GM19239 (cell line): ENCODE data around the gene ALK.

Source experiments
- DNase-seq: peaks from one replicate; pipeline ENCODE4 v3.0.0; 2011; ENCODE audit warnings: low spot score; ENCODE audit not compliant: insufficient read length
- FAIRE-seq: peaks from 2 replicates; lab custom pipeline; 2011; peaks lifted over from hg19 to GRCh38; lab: Jason Lieb, UNC

Gene ALK

GRCh38 chr2:29628108-29628745, 293.2 kb downstream of the ALK start:
- no peak for FAIRE-seq

GRCh38 chr2:29627279-29627711, 294.1 kb downstream of the ALK start:
- DNase-seq (no peak), FAIRE-seq (no peak)

More at GRCh38 chr2:29628108-29628745, 293.2 kb downstream of the ALK start:
- DNase-seq: no peak

GRCh38 chr2:29620890-29621289, 300.5 kb downstream of the ALK start:
- FAIRE-seq (no peak), DNase-seq (no peak)

GRCh38 chr2:29619689-29620088, 301.7 kb downstream of the ALK start:
- DNase-seq: no peak
- no peak for FAIRE-seq

- no peak for DNase-seq
- FAIRE-seq: no peak
Observed at GRCh38 chr2:29618024-29618423, 303.4 kb downstream of the ALK start.

- FAIRE-seq (no peak), DNase-seq (no peak)
Observed at GRCh38 chr2:29617351-29617750, 304.0 kb downstream of the ALK start.

- no peak for FAIRE-seq
- no peak for DNase-seq
Observed at GRCh38 chr2:29616569-29616968, 304.8 kb downstream of the ALK start.

GRCh38 chr2:29615841-29616240, 305.5 kb downstream of the ALK start:
- DNase-seq (no peak), FAIRE-seq (no peak)

GRCh38 chr2:29615183-29615582, 306.2 kb downstream of the ALK start:
- DNase-seq (no peak), FAIRE-seq (no peak)

GRCh38 chr2:29614295-29614830, 307.0 kb downstream of the ALK start:
- no peak for FAIRE-seq
- no peak for DNase-seq

- no peak for DNase-seq
- FAIRE-seq: no peak
Observed at GRCh38 chr2:29613792-29614266, 307.6 kb downstream of the ALK start.

GRCh38 chr2:29613067-29613466, 308.3 kb downstream of the ALK start:
- DNase-seq (no peak), FAIRE-seq (no peak)

- DNase-seq: no peak
- no peak for FAIRE-seq
Observed at GRCh38 chr2:29612568-29612967, 308.8 kb downstream of the ALK start.

GRCh38 chr2:29611850-29612249, 309.5 kb downstream of the ALK start:
- DNase-seq (no peak), FAIRE-seq (no peak)

- DNase-seq: no peak
- FAIRE-seq: no peak
Observed at GRCh38 chr2:29611261-29611660, 310.1 kb downstream of the ALK start.

- DNase-seq: no peak
Observed at GRCh38 chr2:29610569-29610968, 310.8 kb downstream of the ALK start.

GRCh38 chr2:29607038-29607420, 314.4 kb downstream of the ALK start:
- FAIRE-seq (no peak), DNase-seq (no peak)

More at GRCh38 chr2:29610569-29610968, 310.8 kb downstream of the ALK start:
- no peak for FAIRE-seq

GRCh38 chr2:29606104-29607037, 315.0 kb downstream of the ALK start:
- DNase-seq: no peak
- no peak for FAIRE-seq

GRCh38 chr2:29603341-29603740, 318.0 kb downstream of the ALK start:
- no peak for FAIRE-seq
- DNase-seq: no peak

- FAIRE-seq: no peak
Observed at GRCh38 chr2:29601872-29602271, 319.5 kb downstream of the ALK start.

GRCh38 chr2:29601321-29601720, 320.1 kb downstream of the ALK start:
- FAIRE-seq (no peak), DNase-seq (no peak)

More at GRCh38 chr2:29601872-29602271, 319.5 kb downstream of the ALK start:
- no peak for DNase-seq
